HG03571 (cell line): Measurements from ENCODE around the gene MCF2L.

ENCODE experiments used
- ATAC-seq: cut with Tn5 transposase; IDR thresholded peaks from one replicate; pipeline ENCODE4 v1.9.1; 2021; ENCODE audit not compliant: unreplicated experiment

The MCF2L gene

DNA sequence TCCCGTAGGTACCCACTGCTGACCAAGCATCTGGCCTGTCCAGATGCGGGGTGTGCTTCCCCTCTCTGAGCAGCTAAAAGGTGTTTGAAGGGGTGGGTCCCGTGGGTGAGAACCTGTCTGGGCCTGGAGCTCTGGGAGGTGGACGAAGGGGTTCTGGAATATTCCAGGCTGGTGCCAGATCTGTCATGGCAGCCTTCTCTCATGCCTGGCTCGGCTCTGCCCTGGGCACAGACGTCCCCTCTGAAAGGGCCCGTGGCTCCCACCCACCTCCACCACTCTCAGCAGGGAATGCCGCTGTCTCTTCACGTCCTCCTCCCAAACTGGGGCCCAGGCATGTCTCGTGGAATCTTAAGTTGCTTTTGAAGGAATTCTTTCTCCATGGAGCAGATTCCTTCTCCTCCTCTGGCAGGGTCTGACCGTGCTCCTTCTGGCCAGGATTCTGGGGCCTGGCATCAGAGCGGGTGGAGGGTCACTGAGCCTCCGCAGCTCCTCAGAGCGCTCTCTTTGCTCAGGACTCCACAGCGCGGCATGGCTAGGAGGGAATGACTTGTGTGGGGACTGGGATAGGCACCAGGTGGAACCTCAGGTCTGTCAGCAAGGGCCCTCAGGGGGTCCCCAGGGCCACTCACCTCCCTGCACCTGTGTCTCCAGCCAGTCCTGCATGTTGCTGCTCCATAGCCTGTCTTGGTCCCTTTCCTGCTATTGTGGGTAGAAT is 5.9 kb upstream of the MCF2L start:
- ATAC-seq = no peak

DNA sequence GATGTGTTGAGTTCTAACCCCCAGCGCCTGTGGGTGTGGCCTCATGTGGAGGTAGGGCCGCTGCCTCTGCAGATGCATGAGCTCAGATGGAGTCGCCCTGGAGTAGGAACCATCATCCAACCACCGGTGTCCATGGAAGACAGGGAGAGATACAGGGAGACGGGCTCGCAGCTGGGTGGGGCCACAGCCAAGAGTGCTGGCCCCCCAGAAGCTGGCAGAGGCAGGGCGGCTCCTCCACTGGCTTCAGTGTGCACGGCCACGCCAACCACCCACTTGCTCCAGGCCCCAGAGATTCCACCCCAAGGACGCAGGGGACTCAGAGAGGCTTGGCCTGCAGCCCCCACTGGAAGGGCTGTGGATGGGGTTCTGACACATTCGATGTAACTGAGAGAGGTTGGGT is 5.4 kb upstream of the MCF2L start:
- no peak for ATAC-seq

DNA sequence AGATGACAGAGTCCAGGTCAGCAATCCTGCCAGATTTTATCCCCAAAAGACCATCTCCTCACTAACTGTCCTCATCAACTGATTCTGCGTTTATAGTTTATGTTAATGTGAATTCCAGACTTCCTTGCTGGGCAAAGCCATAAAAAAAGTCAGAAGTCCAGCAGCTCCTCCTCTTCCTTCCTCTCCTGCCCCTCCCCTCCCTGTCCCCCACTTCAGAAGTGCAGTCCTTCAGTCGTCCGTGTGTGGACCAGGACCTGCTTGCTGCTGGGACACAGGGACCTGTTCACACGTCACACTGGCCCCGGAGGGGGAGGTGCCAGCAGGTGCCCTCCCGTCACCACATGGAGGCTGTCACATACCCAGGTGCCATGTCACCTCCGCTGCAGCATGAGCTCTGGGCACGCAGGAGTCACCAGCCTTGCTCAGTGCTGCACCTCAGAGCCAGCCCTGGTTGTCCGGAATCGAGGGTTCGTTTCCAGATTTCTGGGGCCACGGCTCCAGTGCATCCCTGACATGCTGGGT is 4.0 kb upstream of the MCF2L start:
- no peak for ATAC-seq

DNA sequence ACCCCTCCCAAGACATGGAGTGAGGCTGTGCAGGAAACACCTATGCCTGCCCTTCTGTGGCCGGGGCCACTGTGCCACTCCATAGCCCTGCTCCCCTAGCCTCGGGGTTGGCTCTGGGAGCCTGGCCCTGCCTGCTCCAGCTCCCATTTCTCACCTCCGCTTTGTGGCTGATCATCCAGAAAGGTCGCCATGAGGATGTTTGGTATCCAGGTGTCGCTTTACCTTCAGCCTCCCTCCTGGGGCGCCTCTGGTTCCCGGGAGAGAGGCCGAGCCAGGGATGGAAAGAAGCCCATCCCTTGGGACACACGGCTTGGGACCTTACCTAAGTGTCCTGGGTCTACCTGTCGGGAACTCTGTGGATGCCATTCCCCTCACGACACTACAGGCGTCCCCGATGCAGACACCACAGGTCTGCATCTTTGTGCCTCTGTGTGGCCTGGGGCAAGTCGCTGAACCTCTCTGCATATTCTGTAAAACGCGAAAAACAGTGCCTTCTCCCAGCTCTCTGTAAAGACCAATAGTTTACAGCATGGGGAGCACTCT is 3.4 kb upstream of the MCF2L start:
- no peak for ATAC-seq

DNA sequence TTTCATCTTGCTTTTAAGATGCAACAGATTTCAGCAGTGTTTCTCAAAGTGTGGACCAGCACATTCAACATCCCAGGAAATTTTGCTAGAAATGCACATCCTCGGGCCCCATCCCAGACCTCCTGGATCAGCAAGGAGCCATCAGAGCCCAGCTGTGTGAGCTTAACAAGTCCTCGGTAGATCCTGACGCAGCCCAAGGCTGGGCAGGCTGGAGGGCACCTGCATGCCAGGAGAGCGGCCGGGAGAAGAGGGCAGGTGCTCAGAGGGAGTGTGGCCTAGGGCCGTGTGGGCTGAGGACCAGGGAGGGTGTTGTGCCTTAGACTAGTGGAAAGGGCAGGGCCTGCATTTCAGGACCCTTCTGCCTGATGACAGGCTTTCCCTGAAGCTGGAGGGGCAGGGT is 2.2 kb upstream of the MCF2L start:
- ATAC-seq = no peak

DNA sequence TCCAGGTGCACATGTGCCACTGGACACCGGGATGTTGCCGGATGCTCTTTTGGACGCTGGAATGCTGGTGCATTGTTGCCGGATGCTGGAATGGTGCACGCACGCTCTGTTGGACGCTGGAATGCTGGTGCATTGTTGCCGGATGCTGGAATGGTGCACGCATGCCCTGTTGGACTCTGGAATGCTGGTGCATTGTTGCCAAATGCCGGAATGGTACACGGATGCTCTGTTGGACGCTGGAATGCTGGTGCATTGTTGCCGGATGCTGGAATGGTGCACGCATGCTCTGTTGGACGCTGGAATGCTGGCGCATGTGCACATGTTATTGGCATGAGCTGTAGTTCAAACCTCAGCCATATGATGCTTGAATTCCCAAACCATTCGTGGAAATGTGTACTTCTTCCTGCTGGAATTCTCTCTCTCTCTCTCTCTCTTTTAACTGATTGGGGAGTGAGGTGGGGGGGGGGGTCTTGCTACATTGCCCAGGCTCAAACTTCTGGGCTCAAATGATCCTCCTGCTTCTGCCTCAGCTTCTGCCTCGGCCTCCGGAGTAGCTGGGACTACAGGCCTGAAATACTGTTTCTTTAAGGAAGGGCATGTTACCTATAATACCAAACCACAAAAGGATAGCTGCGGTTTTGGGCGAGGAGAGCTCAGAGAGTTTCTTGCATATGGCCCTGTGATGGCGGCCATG is 1.2 kb upstream of the MCF2L start:
- no peak for ATAC-seq

DNA sequence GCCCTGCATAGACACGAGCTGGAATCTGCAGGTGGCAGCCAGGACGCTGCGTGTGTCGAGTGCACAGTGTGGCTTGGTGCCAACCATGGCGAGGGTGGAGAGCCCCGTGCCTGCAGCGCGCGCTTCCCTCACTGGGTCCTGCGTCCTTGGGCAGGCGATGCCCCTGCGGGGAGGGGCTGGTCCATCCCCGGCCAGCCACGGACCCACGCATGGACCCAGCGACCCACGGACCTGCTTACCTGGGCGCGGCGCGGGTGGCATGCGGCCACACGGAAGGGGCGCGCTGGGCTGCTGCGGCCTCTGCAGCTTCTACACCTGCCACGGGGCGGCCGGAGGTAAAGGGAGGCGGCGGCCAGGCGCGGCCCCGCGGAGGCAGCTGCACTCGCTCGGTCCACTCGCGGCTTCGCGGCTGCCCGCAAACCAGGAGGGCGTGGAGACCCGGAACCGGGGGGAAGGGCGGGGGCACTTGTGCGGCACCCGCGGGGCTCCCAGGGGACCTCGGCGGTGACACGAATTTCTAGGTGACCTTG is 569 bp upstream of the MCF2L start:
- ATAC-seq = no peak

DNA sequence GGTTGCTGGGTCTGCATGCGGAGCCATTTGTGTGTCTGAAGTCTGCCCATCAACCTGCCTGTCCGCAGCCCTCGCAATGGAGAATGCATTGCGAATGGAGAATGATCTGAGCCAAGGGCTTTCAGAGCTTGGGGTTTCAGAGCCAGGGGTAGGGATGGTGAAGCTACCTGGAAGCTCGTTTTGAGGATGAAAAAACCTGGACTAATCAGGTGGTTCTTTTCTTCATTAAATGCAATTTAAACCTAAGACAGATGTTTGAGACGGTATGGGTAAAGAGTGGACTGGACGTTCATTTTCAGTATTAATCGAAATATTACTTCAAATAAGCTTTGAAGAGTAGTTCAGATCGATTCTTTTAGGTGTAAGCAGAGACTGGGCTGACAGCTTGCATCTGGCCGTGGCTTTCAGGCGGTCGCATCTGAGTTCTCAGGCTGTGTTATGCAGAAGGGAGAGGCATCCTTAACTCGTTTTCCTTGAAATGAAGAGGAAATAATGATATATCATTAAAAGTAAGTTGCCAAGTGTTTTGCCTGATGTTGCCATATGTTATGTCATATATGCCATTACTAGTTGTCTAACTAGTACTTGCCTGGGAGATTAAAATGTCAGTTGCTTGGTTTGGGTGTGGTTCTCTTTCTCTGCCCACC is 801 bp downstream of the MCF2L start:
- ATAC-seq = no peak

DNA sequence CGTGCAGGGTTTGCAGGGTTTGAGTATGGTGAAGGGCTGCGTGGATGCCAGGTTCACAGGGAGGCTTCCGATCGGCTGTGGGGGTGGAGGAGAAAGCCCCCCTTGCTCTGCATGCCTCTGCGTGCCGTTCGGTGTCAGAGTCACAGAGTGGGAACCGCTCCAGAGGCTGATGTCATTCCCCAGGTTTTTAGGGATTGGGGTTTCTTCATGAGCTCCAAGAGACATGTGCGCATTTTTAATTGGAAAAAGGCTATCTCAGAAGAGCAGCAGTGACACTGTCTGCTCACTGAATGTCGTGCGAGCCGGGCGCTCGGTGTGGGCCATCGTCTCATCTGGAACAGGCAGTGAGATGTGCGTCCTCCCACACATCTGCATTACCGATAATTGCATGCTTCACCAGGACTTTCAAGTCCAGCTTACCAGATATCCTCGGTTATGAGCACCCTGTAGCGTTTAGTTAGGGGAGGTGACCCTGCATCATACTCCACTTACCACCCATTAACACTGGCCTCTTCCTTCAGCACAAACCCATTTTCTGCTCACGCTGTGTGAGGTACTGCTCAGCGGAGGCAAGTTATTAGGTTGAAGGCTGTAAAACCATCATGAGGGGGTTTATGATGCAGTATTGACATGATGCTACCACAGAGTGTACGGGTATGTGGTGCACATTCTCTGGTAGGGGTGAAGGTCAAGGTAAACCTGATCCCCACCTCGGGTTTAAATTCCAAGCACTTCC is 1.7 kb downstream of the MCF2L start:
- no peak for ATAC-seq

DNA sequence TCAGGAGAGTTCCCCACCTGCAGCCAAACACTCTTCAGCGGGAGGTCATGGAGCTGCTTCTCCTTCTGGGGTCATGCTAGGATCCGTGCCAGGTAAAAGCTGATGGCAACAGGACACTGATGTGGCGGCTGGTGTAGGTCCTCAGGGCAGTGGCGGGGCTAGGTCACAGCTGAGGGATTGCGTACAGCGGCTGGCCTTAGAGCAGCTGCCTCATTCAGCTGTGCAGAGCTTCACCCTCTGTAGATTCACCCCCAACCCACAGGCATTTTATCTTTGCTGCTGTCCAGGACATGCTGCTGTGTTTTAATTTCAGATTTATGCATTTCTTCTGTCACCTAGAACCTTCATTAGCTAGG is 2.3 kb downstream of the MCF2L start:
- no peak for ATAC-seq

DNA sequence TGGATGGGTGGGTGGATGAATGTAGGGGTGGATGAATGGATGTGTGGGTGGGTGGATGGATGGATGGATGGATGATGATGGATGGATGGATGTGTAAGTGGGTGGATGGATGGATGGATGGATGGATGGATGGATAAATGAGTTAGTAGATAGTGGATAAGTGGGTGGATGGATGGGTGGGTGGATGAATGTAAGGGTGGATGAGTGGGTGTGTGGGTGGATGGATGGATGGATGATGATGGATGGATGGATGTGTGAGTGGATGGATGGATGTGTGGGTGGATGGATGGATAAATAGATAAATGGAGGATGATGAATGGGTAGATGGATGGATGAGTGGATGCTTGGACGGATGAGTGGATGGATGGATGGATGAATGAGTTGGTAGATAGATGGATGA is 3.2 kb downstream of the MCF2L start:
- ATAC-seq = no peak

DNA sequence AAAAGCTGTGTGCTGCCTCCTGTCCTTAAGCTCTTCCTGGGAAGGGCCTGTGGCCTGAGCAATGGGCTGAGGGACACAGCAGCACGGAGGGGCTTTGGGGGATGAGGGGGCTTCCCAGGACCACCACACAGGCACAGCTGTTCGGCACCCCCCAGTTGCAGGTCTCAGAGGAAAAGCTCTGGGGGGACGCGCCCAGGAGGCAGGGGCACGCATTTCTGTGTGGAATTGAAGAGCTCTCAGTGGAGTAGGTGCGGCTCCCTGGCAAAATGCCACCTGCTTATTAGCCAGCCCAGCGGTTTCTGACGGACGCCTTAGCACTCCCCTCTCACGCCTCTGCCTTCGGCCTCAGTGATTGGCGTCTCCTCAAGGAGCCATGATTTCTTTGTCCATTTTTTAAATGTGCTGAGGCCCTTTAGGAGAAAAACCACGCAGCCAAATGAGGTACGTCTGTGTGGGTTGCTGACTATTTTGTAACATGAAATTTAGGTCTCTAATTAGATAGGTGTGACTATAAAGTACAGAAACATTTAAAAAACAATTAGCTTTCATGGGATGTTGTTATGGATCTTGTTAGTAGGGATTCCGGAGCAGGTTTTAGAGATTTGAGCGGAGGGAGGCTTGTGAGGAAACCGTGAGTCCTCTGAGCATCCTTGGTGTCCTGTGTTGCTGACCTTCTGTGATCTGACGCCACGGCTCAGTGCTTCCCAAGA is 4.0 kb downstream of the MCF2L start:
- ATAC-seq = no peak

DNA sequence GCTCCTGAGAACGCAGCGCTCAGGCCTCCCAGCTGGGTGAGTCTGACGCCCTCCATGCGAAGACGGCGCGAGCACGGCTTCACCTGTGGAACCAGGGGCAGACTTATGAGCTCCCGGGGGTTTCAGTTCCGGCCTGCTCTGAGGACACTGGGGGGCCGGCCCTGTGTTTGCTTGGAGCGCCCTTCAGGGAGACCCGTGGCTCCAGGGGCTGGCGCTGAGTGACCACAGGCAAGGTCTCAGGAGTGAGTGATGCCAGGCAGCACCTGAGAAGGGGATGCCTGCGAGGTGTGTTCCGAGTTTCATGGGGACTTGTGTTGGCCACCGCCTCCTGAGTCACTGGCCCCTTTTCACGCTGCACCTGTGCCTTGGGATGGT is 4.5 kb downstream of the MCF2L start:
- ATAC-seq = no peak

DNA sequence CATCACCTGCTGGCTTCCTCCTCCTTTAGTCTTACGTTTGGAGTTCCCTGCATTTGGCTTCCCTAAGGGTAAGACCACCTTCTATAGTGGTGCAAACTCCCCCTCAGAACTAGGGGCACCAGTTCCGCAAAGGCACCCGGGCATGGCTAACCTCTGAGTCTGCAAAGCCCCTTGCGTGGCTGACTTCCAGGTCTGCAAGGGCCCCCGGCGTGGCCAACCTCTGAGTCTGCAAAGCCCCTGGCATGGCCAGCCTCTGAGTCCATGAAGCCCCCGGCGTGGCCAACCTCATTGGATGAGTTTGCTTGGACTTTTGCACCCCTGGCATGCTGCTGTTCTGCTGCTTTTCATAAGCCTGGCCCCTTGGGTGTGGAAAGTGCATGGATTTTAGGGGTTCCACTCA is 5.1 kb downstream of the MCF2L start:
- ATAC-seq = no peak

DNA sequence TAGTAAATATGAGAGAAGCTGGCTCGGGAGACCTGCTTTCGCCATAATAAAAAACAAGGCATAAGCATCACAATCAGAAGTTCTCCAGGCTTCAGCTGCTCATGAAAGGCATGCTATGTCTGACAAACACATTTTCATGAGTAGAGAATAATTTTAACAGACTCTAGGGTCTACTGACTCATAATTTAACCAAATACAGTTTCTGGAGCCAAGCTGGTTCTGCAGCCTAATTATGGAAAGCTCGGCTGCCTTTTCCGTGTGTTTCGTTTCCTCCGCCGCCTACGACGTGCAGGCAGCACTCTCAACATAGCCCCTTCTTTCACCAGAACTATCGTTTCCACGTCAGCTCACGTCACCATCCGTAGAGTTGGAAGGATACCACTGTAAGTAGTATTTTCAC is 5.7 kb downstream of the MCF2L start:
- no peak for ATAC-seq

DNA sequence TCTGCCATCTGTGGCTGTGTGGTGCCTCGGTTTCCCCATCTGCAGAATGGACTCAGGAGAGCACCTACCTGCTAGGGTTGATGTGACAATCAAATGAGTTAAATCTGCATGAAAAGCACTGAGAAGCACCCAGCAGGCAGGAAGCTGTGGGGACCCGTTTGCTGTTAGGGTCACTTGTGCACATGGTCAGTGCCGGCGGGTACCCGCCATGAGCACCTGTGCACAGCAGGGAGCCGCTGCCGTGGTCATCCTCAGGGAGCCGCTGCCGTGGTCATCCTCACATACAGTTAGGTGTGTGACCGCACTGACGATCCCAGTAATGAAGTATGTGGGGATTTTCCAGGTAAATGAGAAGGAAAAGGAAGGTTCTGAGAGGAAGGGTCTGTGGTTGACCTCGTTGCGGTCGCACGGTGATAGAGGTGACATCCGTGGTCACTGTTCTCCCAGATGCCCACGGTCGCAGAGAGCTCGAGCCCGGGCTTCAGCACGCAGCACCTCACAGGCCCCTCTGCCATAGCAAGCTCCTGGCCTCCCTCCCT is 6.5 kb downstream of the MCF2L start:
- ATAC-seq = no peak

DNA sequence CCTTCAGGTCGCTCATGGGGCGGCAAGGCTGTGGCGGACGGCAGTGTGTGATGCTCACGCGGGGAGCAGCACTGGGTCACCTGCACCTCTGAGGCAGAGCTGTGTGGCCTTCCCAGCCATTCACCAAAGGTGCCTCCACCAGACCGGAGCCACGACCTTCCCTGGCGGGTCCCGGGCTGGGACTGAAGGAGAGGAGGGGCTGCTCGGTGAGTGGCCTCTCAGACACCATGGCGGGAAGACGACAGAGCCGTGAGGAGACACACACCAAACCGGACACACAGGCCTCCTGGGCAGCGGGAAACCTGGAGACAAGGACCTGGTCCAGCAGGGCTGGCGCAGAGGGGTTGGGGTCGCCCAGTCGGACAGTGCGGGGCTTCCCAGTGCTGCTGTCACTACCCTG is 7.5 kb downstream of the MCF2L start:
- ATAC-seq = no peak

DNA sequence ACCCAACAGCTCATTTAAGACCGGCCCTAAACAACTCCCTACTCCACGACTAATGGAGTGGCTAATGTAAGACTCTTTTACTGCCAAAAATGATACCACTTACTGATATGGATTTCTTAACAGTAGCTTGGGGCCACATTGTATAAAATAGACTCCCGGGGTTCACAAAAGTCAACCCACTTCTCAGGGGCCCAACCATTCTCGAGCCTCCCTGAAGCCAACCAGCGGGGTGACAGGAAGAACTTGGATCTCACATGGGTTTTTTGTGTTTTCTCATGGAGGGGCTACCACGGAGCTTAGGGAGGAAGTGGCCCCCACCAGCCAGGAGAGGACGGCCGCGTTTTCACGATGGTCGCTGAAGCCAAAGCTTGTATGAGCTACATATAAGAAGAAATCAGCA is 8.1 kb downstream of the MCF2L start:
- no peak for ATAC-seq

DNA sequence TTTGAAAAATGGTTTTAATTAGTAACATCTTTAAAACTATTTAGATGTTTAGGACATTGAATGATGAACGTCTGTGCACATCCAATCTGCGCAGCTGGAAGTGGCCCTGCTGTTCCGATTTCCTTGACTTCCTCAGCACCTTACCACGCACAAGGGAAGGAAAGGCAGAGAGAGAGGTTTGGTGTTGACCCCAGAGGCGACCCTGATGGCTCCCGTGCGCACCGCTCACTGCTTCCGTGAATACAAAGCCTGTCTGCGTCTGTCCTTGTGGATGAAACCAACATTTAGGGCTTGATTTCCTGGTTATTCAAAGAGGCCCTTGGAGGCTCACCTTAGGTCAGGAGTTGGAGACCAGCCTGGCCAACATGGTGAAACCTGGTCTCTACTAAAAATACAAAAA is 8.5 kb downstream of the MCF2L start:
- no peak for ATAC-seq
